ENCODE results near the gene CCDC87. TPM values are rescaled to one million over a fixed set of nuclear protein-coding genes. Genes with fewer than 3 reads are reported as not detected.

Gene CCDC87
- total and polyA plus RNA-seq, 3 experiments from 2014 or later, result 0.20 to 0.27 TPM; not detected in 1

DNA sequence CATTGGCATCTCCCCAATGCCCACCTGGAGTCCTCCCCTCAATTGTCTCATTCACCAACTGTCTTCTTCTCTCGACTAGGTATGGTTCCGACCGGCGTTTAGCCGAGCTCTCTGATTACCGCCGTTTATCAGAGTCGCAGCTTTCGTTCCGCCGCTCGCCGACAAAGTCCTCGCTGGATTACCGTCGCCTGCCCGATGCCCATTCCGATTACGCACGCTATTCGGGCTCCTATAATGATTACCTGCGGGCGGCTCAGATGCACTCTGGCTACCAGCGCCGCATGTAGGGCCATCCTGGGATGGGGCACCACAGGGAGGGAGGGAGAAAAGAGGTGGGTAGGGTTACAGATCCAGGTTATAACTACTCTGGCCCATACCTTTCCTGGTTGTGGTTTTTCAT lies 33.5 kb upstream of the CCDC87 start:
- H3K4me3 Mint-ChIP-seq, result peak overlapping the region in 1 of 7 donors; percentile 59
- H3K4me1 ChIP-seq (ENCODE audit: insufficient read depth, low read length), result peaks cover 70% of the 10 kb centered on the region
- no peaks in the 10 kb centered on the region for H3K9me3 ChIP-seq (ENCODE audit: low read length)
- peaks cover 60 to 78% (median 65%) of the 10 kb centered on the region in 3 donors for H3K4me1 Mint-ChIP-seq
- POLR2A ChIA-PET, result interaction anchor here (2.0 kb wide), 1 partner anchor 10 kb away, joined by 5 read pairs; the partner anchor contains the start of gene RBM14
- H3K27ac ChIP-seq (ENCODE audit: low read depth, low read length), result no peak overlapping the region
- H3K27me3 ChIP-seq (ENCODE audit: insufficient read depth, low read length, poor library complexity, severe bottlenecking), result no peaks in the 10 kb centered on the region
- no peaks in the 10 kb centered on the region for H3K9me3 Mint-ChIP-seq
- H3K36me3 Mint-ChIP-seq, result peaks cover 0 to 85% (median 17%) of the 10 kb centered on the region in 3 donors
- no peak overlapping the region for H3K4me3 ChIP-seq (ENCODE audit: low read length)
- H3K27ac Mint-ChIP-seq, result peak overlapping the region in 2 of 8 donors; percentile 21 to 51
- CTCF ChIA-PET, result interaction anchor here (2.4 kb wide), 1 partner anchor 12 kb away, joined by 14 read pairs; the partner anchor contains the start of gene RBM4
- H3K27me3 Mint-ChIP-seq, result peaks cover 0 to 7% of the 10 kb centered on the region in 2 donors
- peaks cover 83% of the 10 kb centered on the region for H3K36me3 ChIP-seq (ENCODE audit: insufficient read depth, low read length)
- peak in 1 of 5 donors; percentile 3 for DNase-seq

DNA sequence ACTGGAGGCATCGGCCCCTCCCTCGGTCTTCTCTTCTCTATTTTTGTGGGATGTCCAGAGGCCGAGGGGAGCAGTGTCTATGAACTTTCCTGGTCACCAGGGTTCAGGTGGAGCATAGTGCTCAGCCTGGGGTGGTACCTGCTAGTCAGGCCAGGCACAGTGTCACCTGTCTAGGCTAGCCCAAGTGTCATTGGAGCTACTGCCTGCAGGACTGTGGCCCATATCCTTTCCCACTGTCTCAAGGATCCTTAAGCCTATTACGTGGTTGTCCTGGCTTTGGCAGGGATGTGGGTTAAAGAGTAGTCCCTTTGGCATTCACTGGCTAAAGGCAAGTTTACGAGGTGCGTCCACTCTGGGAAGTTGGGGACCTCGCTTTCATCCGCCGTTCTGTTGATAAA lies 32.9 kb upstream of the CCDC87 start:
- H3K27me3 Mint-ChIP-seq, result peaks cover 0 to 7% of the 10 kb centered on the region in 2 donors
- no peaks in the 10 kb centered on the region for H3K9me3 Mint-ChIP-seq
- H3K4me3 Mint-ChIP-seq, result no peak overlapping the region
- H3K27ac Mint-ChIP-seq, result peak overlapping the region in 2 of 8 donors; percentile 51 to 69
- Histone ChIP-seq H3K4me3 (ENCODE audit: low read length) (no peak overlapping the region), H3K36me3 (ENCODE audit: insufficient read depth, low read length) (peaks cover 85% of the 10 kb centered on the region), H3K9me3 (ENCODE audit: low read length) (no peaks in the 10 kb centered on the region), H3K27me3 (ENCODE audit: insufficient read depth, low read length, poor library complexity, severe bottlenecking) (no peaks in the 10 kb centered on the region), H3K27ac (ENCODE audit: low read depth, low read length) (no peak overlapping the region), H3K4me1 (ENCODE audit: insufficient read depth, low read length) (peaks cover 76% of the 10 kb centered on the region)
- DNase-seq, result no peak
- ChIA-PET CTCF (interaction anchor here (1.3 to 1.4 kb wide), 2 partner anchors 9 to 12 kb away, joined by 3 to 4 read pairs; partner anchors contain the start of gene RBM14), POLR2A (interaction anchor here (0.6 to 3.8 kb wide), 3 partner anchors 9 to 15 kb away, joined by 5 to 23 read pairs (median 5); partner anchors contain the start of genes RBM14 and RBM4)
- H3K4me1 Mint-ChIP-seq, result peaks cover 64 to 84% (median 71%) of the 10 kb centered on the region in 3 donors
- H3K36me3 Mint-ChIP-seq, result peaks cover 0 to 89% (median 17%) of the 10 kb centered on the region in 3 donors

DNA sequence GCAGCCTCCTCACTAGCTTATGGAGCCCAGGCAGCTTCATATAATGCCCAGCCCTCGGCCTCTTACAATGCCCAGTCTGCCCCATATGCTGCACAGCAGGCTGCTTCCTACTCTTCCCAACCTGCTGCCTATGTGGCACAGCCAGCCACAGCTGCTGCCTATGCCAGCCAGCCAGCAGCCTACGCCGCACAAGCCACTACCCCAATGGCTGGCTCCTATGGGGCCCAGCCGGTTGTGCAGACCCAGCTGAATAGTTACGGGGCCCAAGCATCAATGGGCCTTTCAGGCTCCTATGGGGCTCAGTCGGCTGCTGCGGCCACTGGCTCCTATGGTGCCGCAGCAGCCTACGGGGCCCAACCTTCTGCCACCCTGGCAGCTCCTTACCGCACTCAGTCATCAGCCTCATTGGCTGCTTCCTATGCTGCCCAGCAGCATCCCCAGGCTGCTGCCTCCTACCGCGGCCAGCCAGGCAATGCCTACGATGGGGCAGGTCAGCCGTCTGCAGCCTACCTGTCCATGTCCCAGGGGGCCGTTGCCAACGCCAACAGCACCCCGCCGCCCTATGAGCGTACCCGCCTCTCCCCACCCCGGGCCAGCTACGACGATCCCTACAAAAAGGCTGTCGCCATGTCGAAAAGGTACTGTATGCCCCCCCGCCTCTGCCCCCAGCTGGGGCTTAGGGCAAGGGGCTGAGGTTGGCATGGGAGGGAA lies 32.3 kb upstream of the CCDC87 start:
- H3K4me1 ChIP-seq (ENCODE audit: insufficient read depth, low read length), result peaks cover 81% of the 10 kb centered on the region
- H3K36me3 Mint-ChIP-seq, result peaks cover 0 to 90% (median 17%) of the 10 kb centered on the region in 3 donors
- H3K27me3 ChIP-seq (ENCODE audit: insufficient read depth, low read length, poor library complexity, severe bottlenecking), result no peaks in the 10 kb centered on the region
- peak overlapping the region in 3 of 8 donors; percentile 30 to 69 (median 68) for H3K27ac Mint-ChIP-seq
- CTCF ChIA-PET, result interaction anchor here (0.8 to 1.4 kb wide), 4 partner anchors 8 to 33 kb away, joined by 3 to 4 read pairs (median 4); partner anchors contain the start of gene RBM14
- peak in 1 of 5 donors; percentile 17 for DNase-seq
- POLR2A ChIA-PET, result interaction anchor here (0.6 to 3.8 kb wide), 3 partner anchors 9 to 14 kb away, joined by 5 to 23 read pairs (median 5); partner anchors contain the start of genes RBM14 and RBM4
- H3K9me3 ChIP-seq (ENCODE audit: low read length), result no peaks in the 10 kb centered on the region
- peaks cover 0 to 7% of the 10 kb centered on the region in 2 donors for H3K27me3 Mint-ChIP-seq
- H3K36me3 ChIP-seq (ENCODE audit: insufficient read depth, low read length), result peaks cover 84% of the 10 kb centered on the region
- peaks cover 69 to 88% (median 73%) of the 10 kb centered on the region in 3 donors for H3K4me1 Mint-ChIP-seq
- H3K4me3 ChIP-seq (ENCODE audit: low read length), result no peak overlapping the region
- H3K27ac ChIP-seq (ENCODE audit: low read depth, low read length), result no peak overlapping the region
- no peaks in the 10 kb centered on the region for H3K9me3 Mint-ChIP-seq
- H3K4me3 Mint-ChIP-seq, result no peak overlapping the region

DNA sequence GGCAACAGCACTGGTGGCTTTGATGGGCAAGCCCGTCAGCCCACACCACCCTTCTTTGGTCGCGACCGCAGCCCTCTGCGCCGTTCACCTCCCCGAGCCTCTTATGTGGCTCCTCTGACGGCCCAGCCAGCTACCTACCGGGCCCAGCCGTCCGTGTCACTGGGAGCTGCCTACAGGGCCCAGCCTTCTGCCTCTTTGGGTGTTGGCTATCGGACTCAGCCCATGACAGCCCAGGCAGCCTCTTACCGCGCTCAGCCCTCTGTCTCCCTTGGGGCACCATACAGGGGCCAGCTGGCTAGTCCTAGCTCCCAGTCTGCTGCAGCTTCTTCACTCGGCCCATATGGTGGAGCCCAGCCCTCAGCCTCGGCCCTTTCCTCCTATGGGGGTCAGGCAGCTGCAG lies 31.6 kb upstream of the CCDC87 start:
- H3K27me3 Mint-ChIP-seq, result peaks cover 0 to 7% of the 10 kb centered on the region in 2 donors
- H3K36me3 Mint-ChIP-seq, result peaks cover 0 to 88% (median 14%) of the 10 kb centered on the region in 3 donors
- POLR2A ChIA-PET, result interaction anchor here (2.0 to 3.8 kb wide), 2 partner anchors 8 to 14 kb away, joined by 5 to 23 read pairs; partner anchors contain the start of genes RBM14 and RBM4
- Histone ChIP-seq H3K27ac (ENCODE audit: low read depth, low read length) (no peak overlapping the region), H3K4me1 (ENCODE audit: insufficient read depth, low read length) (peaks cover 85% of the 10 kb centered on the region), H3K9me3 (ENCODE audit: low read length) (no peaks in the 10 kb centered on the region), H3K27me3 (ENCODE audit: insufficient read depth, low read length, poor library complexity, severe bottlenecking) (no peaks in the 10 kb centered on the region), H3K36me3 (ENCODE audit: insufficient read depth, low read length) (peaks cover 78% of the 10 kb centered on the region), H3K4me3 (ENCODE audit: low read length) (no peak overlapping the region)
- H3K4me1 Mint-ChIP-seq, result peaks cover 66 to 89% (median 74%) of the 10 kb centered on the region in 3 donors
- CTCF ChIA-PET, result interaction anchor here (0.8 to 1.4 kb wide), 4 partner anchors 8 to 32 kb away, joined by 3 to 4 read pairs (median 4); partner anchors contain the start of gene RBM14
- no peaks in the 10 kb centered on the region for H3K9me3 Mint-ChIP-seq
- H3K4me3 Mint-ChIP-seq, result no peak overlapping the region
- DNase-seq, result no peak
- peak overlapping the region in 3 of 8 donors; percentile 30 to 68 (median 37) for H3K27ac Mint-ChIP-seq

- Histone ChIP-seq H3K27me3 (ENCODE audit: insufficient read depth, low read length, poor library complexity, severe bottlenecking) (no peaks in the 10 kb centered on the region), H3K36me3 (ENCODE audit: insufficient read depth, low read length) (peaks cover 31% of the 10 kb centered on the region), H3K27ac (ENCODE audit: low read depth, low read length) (peak overlapping the region; percentile 100), H3K9me3 (ENCODE audit: low read length) (no peaks in the 10 kb centered on the region), H3K4me1 (ENCODE audit: insufficient read depth, low read length) (peaks cover 67% of the 10 kb centered on the region), H3K4me3 (ENCODE audit: low read length) (peak overlapping the region; percentile 99)
- peak in 4 of 5 donors; percentile 14 to 88 (median 68) for DNase-seq
- Mint-ChIP-seq H3K9me3 (no peaks in the 10 kb centered on the region), H3K27me3 (peaks cover 0 to 4% of the 10 kb centered on the region in 2 donors), H3K36me3 (peaks cover 0 to 67% (median 15%) of the 10 kb centered on the region in 3 donors), H3K4me1 (peaks cover 69 to 86% (median 72%) of the 10 kb centered on the region in 3 donors), H3K4me3 (peak overlapping the region; percentile 97 to 99 (median 98)), H3K27ac (peak overlapping the region; percentile 77 to 100 (median 98))
- ChIA-PET CTCF (interaction anchor here (1.1 to 1.5 kb wide), 6 partner anchors 19 to 59 kb away, joined by 3 to 10 read pairs (median 8); partner anchors contain the start of genes RBM4 and RBM4B), POLR2A (interaction anchor here (0.6 to 4.6 kb wide), 10 partner anchors 11 to 1121 kb away, joined by 3 to 153 read pairs (median 4); partner anchors contain the start of genes CTSF, RBM4 and RBM4B)
These were observed 26.3 kb upstream of the CCDC87 start for GRCh38 chr11:66619080-66619554.

DNA sequence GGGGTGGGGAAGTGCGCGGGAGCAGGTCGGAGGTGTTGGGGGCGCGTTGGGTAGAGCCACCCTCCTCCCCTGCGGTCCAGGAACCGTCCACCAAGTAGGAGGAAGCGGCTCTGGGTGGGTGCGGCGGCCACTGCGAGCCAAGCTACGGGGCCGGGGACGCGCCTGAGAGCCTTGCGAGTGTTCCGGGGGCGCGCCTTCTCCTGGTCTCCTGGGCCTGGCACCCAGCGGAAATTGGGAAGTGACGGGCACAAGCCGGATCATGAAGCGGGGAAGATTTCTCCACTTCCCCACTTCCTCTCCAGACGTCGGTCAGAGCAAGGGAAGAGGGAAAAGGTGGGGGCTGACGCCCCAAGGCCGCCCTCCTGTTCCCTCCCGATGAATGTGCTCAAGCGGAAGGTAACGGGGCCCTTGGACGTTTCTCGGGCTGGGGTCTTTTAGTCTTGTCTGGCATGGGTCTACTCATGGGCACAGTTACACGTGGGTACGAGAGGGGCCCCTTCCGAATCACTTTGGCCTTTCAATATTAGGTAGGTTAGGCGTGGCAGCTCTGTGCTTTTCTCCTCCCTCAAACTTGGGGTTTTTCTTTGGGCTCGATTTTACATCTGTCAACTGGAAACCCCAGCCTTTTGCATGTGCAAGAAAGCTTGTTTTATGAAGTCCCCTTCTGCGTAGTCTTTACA lies 24.4 kb upstream of the CCDC87 start:
- Histone ChIP-seq H3K4me1 (ENCODE audit: insufficient read depth, low read length) (peaks cover 49% of the 10 kb centered on the region), H3K27ac (ENCODE audit: low read depth, low read length) (peak overlapping the region; percentile 100), H3K4me3 (ENCODE audit: low read length) (peak overlapping the region; percentile 99), H3K9me3 (ENCODE audit: low read length) (no peaks in the 10 kb centered on the region), H3K27me3 (ENCODE audit: insufficient read depth, low read length, poor library complexity, severe bottlenecking) (no peaks in the 10 kb centered on the region), H3K36me3 (ENCODE audit: insufficient read depth, low read length) (peaks cover 12% of the 10 kb centered on the region)
- Mint-ChIP-seq H3K4me1 (peaks cover 51 to 68% (median 54%) of the 10 kb centered on the region in 3 donors), H3K36me3 (peaks cover 0 to 49% (median 7%) of the 10 kb centered on the region in 3 donors), H3K4me3 (peak overlapping the region; percentile 97 to 99 (median 98)), H3K9me3 (no peaks in the 10 kb centered on the region), H3K27ac (peak overlapping the region; percentile 97 to 100 (median 99)), H3K27me3 (peaks cover 0 to 4% of the 10 kb centered on the region in 2 donors)
- no peak for DNase-seq
- ChIA-PET POLR2A (interaction anchor here (0.6 to 4.6 kb wide), 17 partner anchors 8 to 346 kb away, joined by 3 to 153 read pairs (median 4); partner anchors contain the start of genes ACTN3, BBS1, CCDC87 and CCS), CTCF (interaction anchor here (0.6 to 2.6 kb wide), 11 partner anchors 8 to 499 kb away, joined by 3 to 20 read pairs (median 4); partner anchors contain the start of genes DPP3, RBM4, RBM4B and RCE1)

All from CD8-positive, alpha-beta memory T cell (primary cell).